ENCODE measurements around the gene MED16.

DNA sequence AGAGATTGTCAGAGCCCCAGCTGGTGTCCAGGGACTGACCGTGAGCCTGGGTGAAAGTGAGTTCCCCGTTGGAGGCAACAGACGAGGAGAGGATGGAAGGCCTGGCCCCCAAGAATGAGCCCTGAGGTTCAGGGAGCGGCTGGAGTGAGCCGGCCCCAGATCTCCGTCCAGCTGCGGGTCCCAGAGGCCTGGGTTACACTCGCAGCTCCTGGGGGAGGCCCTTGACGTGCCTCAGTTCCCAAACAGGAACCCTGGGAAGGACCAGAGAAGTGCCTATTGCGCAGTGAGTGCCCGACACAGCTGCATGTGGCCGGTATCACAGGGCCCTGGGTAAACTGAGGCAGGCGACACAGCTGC, 42.0 kb downstream of the MED16 start:
- TF ChIP-seq, protein P1, sequence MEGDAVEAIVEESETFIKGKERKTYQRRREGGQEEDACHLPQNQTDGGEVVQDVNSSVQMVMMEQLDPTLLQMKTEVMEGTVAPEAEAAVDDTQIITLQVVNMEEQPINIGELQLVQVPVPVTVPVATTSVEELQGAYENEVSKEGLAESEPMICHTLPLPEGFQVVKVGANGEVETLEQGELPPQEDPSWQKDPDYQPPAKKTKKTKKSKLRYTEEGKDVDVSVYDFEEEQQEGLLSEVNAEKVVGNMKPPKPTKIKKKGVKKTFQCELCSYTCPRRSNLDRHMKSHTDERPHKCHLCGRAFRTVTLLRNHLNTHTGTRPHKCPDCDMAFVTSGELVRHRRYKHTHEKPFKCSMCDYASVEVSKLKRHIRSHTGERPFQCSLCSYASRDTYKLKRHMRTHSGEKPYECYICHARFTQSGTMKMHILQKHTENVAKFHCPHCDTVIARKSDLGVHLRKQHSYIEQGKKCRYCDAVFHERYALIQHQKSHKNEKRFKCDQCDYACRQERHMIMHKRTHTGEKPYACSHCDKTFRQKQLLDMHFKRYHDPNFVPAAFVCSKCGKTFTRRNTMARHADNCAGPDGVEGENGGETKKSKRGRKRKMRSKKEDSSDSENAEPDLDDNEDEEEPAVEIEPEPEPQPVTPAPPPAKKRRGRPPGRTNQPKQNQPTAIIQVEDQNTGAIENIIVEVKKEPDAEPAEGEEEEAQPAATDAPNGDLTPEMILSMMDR (IDR thresholded peaks at IDR 0.05; ENCODE audit: insufficient read depth, low read depth, low read length): no peak
- no peak for TF ChIP-seq EZH2 (IDR thresholded peaks at IDR 0.05; ENCODE audit: insufficient read depth, low read length)

Measured in astrocyte (in vitro differentiated cells and primary cell).